WTC11 (cell line): ENCODE results near the gene LNX1. TPM values are rescaled to one million over a fixed set of nuclear protein-coding genes. Genes with fewer than 3 reads are reported as not detected.

Experiments used
- ATAC-seq: fragments of 200-7000 bp; cut with Tn5 transposase; 2 replicates; pipeline ENCODE4 v1.10.0; 2021; ENCODE audit warnings: mild to moderate bottlenecking, moderate library complexity
- CTCF ChIA-PET: fragments of 300-600 bp; sonication (Branson Sonifier 250); formaldehyde crosslinking; loops from one replicate; lab custom pipeline; 2021; ENCODE audit warnings: antibody characterized with exemption; lab: Charles Lee
- POLR2A ChIA-PET: fragments of 350-600 bp; sonication (Branson Sonifier 250); formaldehyde crosslinking; loops from one replicate; lab custom pipeline; 2021; ENCODE audit warnings: antibody characterized with exemption; lab: Charles Lee
- DNase-seq: peaks from one replicate; pipeline ENCODE4 v3.0.0; 2021; ENCODE audit warnings: low spot score
- H3K27ac Mint-ChIP-seq: 2 replicates; pipeline ENCODE4 v1.8.0; 2021; ENCODE audit warnings: mixed read lengths
- H3K27me3 Mint-ChIP-seq: 2 replicates; pipeline ENCODE4 v1.8.0; 2021; ENCODE audit warnings: low read depth, mild to moderate bottlenecking, moderate library complexity, mixed read lengths
- H3K36me3 Mint-ChIP-seq: 2 replicates; pipeline ENCODE4 v1.8.0; 2021; ENCODE audit warnings: mixed read lengths
- H3K4me1 Mint-ChIP-seq: 2 replicates; pipeline ENCODE4 v1.8.0; 2022; ENCODE audit warnings: mixed read lengths
- H3K4me3 Mint-ChIP-seq: 2 replicates; pipeline ENCODE4 v1.8.0; 2021; ENCODE audit warnings: mild to moderate bottlenecking, moderate library complexity, mixed read lengths
- H3K9me3 Mint-ChIP-seq: 2 replicates; pipeline ENCODE4 v1.8.0; 2021; ENCODE audit warnings: mixed read lengths
- ATF6 ChIP-seq: sonication (generic); formaldehyde crosslinking; IDR thresholded peaks from 2 replicates; pipeline ENCODE4 v1.8.1; 2023; ENCODE audit warnings: mild to moderate bottlenecking, missing genetic modification reagents
- CREB1 ChIP-seq: sonication (generic); formaldehyde crosslinking; IDR thresholded peaks from 2 replicates; pipeline ENCODE4 v1.8.0; 2023; ENCODE audit warnings: mild to moderate bottlenecking, missing genetic modification reagents
- CTCF ChIP-seq: fragments of 200-600 bp; IDR thresholded peaks from 2 replicates; pipeline ENCODE4 v1.8.0; 2022; ENCODE audit warnings: antibody characterized with exemption
- E2F4 ChIP-seq: sonication (generic); formaldehyde crosslinking; IDR thresholded peaks from 2 replicates; pipeline ENCODE4 v1.8.1; 2022; ENCODE audit warnings: low read depth, mild to moderate bottlenecking, moderate library complexity, missing genetic modification reagents, borderline replicate concordance
- ERG ChIP-seq: fragments of 250-450 bp; sonication (Bioruptor Pico); IDR thresholded peaks from 2 replicates; pipeline ENCODE4 v1.8.0; 2021; ENCODE audit warnings: mild to moderate bottlenecking
- FOXP4 ChIP-seq: sonication (generic); formaldehyde crosslinking; IDR thresholded peaks from 2 replicates; pipeline ENCODE4 v1.8.0; 2022; ENCODE audit warnings: mild to moderate bottlenecking, missing genetic modification reagents
- HMGXB4 ChIP-seq: sonication (generic); formaldehyde crosslinking; IDR thresholded peaks from 2 replicates; pipeline ENCODE4 v1.8.1; 2023; ENCODE audit warnings: mild to moderate bottlenecking, moderate library complexity, missing genetic modification reagents
- IRF1 ChIP-seq: sonication (generic); formaldehyde crosslinking; IDR thresholded peaks from 2 replicates; pipeline ENCODE4 v1.8.0; 2023; ENCODE audit warnings: missing genetic modification reagents
- JAZF1 ChIP-seq: fragments of 250-450 bp; sonication (Bioruptor Pico); IDR thresholded peaks from 2 replicates; pipeline ENCODE4 v1.9.0; 2021; ENCODE audit warnings: moderate library complexity, mild to moderate bottlenecking, inconsistent platforms
- OVOL2 ChIP-seq: fragments of 250-450 bp; sonication (Bioruptor Pico); IDR thresholded peaks from 2 replicates; pipeline ENCODE4 v1.9.0; 2021; ENCODE audit warnings: mild to moderate bottlenecking, borderline replicate concordance
- SMAD3 ChIP-seq: sonication (generic); formaldehyde crosslinking; IDR thresholded peaks from 2 replicates; pipeline ENCODE4 v1.8.0; 2022; ENCODE audit warnings: missing genetic modification reagents, mild to moderate bottlenecking, borderline replicate concordance
- STAT6 ChIP-seq: sonication (generic); formaldehyde crosslinking; conservative IDR thresholded peaks from 2 replicates; pipeline ENCODE4 v1.8.1; 2023; ENCODE audit warnings: mild to moderate bottlenecking, low read depth, missing genetic modification reagents, moderate library complexity
- ZBTB21 ChIP-seq: sonication (generic); formaldehyde crosslinking; IDR thresholded peaks from 2 replicates; pipeline ENCODE4 v1.8.1; 2023; ENCODE audit warnings: mild to moderate bottlenecking, missing genetic modification reagents, borderline replicate concordance
- ZNF317 ChIP-seq: sonication (generic); formaldehyde crosslinking; IDR thresholded peaks from 2 replicates; pipeline ENCODE4 v1.8.1; 2023; ENCODE audit warnings: low read depth, mild to moderate bottlenecking, moderate library complexity, missing genetic modification reagents, borderline replicate concordance
- ZNF416 ChIP-seq: fragments of 250-450 bp; sonication (Bioruptor Pico); IDR thresholded peaks from 2 replicates; pipeline ENCODE4 v1.9.0; 2021; ENCODE audit warnings: mild to moderate bottlenecking, inconsistent platforms
- ZNF423 ChIP-seq: fragments of 250-450 bp; sonication (Bioruptor Pico); IDR thresholded peaks from 2 replicates; pipeline ENCODE4 v2.1.2; 2022; ENCODE audit warnings: mild to moderate bottlenecking, moderate library complexity
- ZNF512 ChIP-seq: sonication (generic); formaldehyde crosslinking; IDR thresholded peaks from 2 replicates; pipeline ENCODE4 v1.8.1; 2022; ENCODE audit warnings: missing genetic modification reagents, borderline replicate concordance
- total RNA-seq: library from RNA; stranded (reverse); gene quantifications from 3 replicates; pipeline ENCODE4 v1.2.3, GENCODE V29; 2021

LNX1 gene
- total RNA-seq, 1 experiment from 2014 or later: 5.9 TPM

- H3K27me3 Mint-ChIP-seq: no peaks in the 10 kb centered on the region
- CTCF ChIA-PET: no interaction called here
- no peaks in the 10 kb centered on the region for H3K36me3 Mint-ChIP-seq
- ATAC-seq (no peak), DNase-seq (no peak)
- no peak for TF ChIP-seq ATF6
- no peak for TF ChIP-seq HMGXB4 (CRISPR knock-in tag)
- TF ChIP-seq ZBTB21 (CRISPR knock-in tag): no peak
- no peak for TF ChIP-seq SMAD3 (CRISPR knock-in tag)
- TF ChIP-seq JAZF1 (CRISPR knock-in tag): no peak
- TF ChIP-seq CREB1: no peak
- TF ChIP-seq ERG (CRISPR knock-in tag): no peak
- TF ChIP-seq FOXP4 (CRISPR knock-in tag): no peak
- TF ChIP-seq ZNF317 (CRISPR knock-in tag): no peak
- H3K4me1 Mint-ChIP-seq: peaks cover 42% of the 10 kb centered on the region
- no peak overlapping the region for H3K4me3 Mint-ChIP-seq
- H3K27ac Mint-ChIP-seq: no peak overlapping the region
- POLR2A ChIA-PET: no interaction called here
- peaks cover 4% of the 10 kb centered on the region for H3K9me3 Mint-ChIP-seq
Measured at GRCh38 chr4:53598901-53599300, 7.6 kb upstream of the LNX1 start.

GRCh38 chr4:53598483-53598882 lies 7.2 kb upstream of the LNX1 start:
- no peak overlapping the region for H3K27ac Mint-ChIP-seq
- H3K36me3 Mint-ChIP-seq: no peaks in the 10 kb centered on the region
- H3K4me1 Mint-ChIP-seq: peaks cover 46% of the 10 kb centered on the region
- POLR2A ChIA-PET: no interaction called here
- CTCF ChIA-PET: no interaction called here
- no peak overlapping the region for H3K4me3 Mint-ChIP-seq
- ATAC-seq: no peak
- peaks cover 4% of the 10 kb centered on the region for H3K9me3 Mint-ChIP-seq
- no peak for TF ChIP-seq ZNF416 (CRISPR knock-in tag)
- TF ChIP-seq ZNF423 (CRISPR knock-in tag): no peak
- no peak for TF ChIP-seq IRF1 (CRISPR knock-in tag)
- TF ChIP-seq ZNF512 (CRISPR knock-in tag): no peak
- TF ChIP-seq OVOL2 (CRISPR knock-in tag): no peak
- no peak for TF ChIP-seq STAT6
- no peak for TF ChIP-seq E2F4
- no peak for TF ChIP-seq CTCF
- TF ChIP-seq SMAD3 (CRISPR knock-in tag): no peak
- no peak for DNase-seq
- no peaks in the 10 kb centered on the region for H3K27me3 Mint-ChIP-seq
